ENCODE data around the gene GGCT. TPM values are rescaled to one million over a fixed set of nuclear protein-coding genes. Genes with fewer than 3 reads are reported as not detected.

The GGCT gene
- polyA plus RNA-seq, 1 donor (not counting 4 experiments of a cell fraction or from before 2014, with no cell fraction given): 59.8 TPM

DNA sequence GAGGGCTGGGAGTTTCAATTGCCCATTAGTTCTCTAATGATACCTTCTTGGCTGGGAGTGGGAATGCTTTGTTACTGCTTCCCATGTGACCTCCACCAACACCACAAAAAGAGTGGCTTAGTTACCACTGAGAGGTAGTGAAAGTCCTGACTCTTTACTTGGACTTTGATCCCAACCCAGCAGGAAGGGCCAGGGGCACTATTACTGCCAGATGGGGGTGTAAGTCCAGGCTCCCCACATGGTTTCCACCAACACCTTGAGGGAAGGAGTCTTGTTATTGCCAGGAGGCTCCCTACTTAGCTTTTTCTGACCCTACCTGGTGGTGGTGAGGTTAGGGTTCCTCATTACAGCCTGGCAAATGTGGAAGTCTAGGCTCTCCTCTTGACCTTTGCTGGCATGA is 11.4 kb downstream of the GGCT start:
- Histone ChIP-seq H3K27ac (ENCODE audit: control insufficient read depth, insufficient read depth, low read length) (no peak overlapping the region), H3K79me2 (ENCODE audit: control insufficient read depth, insufficient read depth, low read length) (no peaks in the 10 kb centered on the region), H3K4me1 (ENCODE audit: control insufficient read depth, extremely low read depth, insufficient read depth, low read length) (no peaks in the 10 kb centered on the region), H3K36me3 (ENCODE audit: control insufficient read depth in 2 of 2, extremely low read depth in 1 of 2, insufficient read depth in 2 of 2, low read length in 2 of 2) (peaks cover 2 to 5% of the 10 kb centered on the region in 2 experiments), H3K9me1 (ENCODE audit: control insufficient read depth, extremely low read depth, insufficient read depth, low read length) (no peaks in the 10 kb centered on the region), H4K20me1 (ENCODE audit: control insufficient read depth, extremely low read depth, insufficient read depth, low read length) (no peaks in the 10 kb centered on the region), H3K9me3 (ENCODE audit: control insufficient read depth, low read depth, low read length) (no peaks in the 10 kb centered on the region), H3K4me3 (ENCODE audit: control insufficient read depth in 2 of 3, extremely low read depth in 1 of 3, insufficient read depth in 2 of 3, low read depth in 1 of 3, low read length in 3 of 3) (no peak overlapping the region), H3K9ac (ENCODE audit: control insufficient read depth, extremely low read depth, insufficient read depth, low read length) (no peak overlapping the region), H3K27me3 (ENCODE audit: control insufficient read depth, extremely low read depth, insufficient read depth, low read length) (no peaks in the 10 kb centered on the region), H2AFZ (ENCODE audit: control insufficient read depth, low read length) (no peak overlapping the region), H3K4me2 (ENCODE audit: control insufficient read depth, extremely low read depth, insufficient read depth, low read depth, low read length) (no peak overlapping the region)
- TF ChIP-seq, protein P1, sequence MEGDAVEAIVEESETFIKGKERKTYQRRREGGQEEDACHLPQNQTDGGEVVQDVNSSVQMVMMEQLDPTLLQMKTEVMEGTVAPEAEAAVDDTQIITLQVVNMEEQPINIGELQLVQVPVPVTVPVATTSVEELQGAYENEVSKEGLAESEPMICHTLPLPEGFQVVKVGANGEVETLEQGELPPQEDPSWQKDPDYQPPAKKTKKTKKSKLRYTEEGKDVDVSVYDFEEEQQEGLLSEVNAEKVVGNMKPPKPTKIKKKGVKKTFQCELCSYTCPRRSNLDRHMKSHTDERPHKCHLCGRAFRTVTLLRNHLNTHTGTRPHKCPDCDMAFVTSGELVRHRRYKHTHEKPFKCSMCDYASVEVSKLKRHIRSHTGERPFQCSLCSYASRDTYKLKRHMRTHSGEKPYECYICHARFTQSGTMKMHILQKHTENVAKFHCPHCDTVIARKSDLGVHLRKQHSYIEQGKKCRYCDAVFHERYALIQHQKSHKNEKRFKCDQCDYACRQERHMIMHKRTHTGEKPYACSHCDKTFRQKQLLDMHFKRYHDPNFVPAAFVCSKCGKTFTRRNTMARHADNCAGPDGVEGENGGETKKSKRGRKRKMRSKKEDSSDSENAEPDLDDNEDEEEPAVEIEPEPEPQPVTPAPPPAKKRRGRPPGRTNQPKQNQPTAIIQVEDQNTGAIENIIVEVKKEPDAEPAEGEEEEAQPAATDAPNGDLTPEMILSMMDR (optimal IDR thresholded peaks at IDR 0.05 in 1 of 3, IDR thresholded peaks at IDR 0.05 in 1 of 3, conservative IDR thresholded peaks at IDR 0.05 in 1 of 3; ENCODE audit: extremely low read depth in 1 of 3, insufficient read depth in 2 of 3, low read length in 3 of 3): no peak
- TF ChIP-seq EZH2 (IDR thresholded peaks at IDR 0.05; ENCODE audit: low read length): no peak
- FAIRE-seq (no peak), DNase-seq (ENCODE audit: low read depth, low spot score) (no peak)
- dilution Hi-C loops (cut with MboI; ENCODE audit: extremely low pct_ligation_motif_present, low sequenced_read_pairs): no loop called here

DNA sequence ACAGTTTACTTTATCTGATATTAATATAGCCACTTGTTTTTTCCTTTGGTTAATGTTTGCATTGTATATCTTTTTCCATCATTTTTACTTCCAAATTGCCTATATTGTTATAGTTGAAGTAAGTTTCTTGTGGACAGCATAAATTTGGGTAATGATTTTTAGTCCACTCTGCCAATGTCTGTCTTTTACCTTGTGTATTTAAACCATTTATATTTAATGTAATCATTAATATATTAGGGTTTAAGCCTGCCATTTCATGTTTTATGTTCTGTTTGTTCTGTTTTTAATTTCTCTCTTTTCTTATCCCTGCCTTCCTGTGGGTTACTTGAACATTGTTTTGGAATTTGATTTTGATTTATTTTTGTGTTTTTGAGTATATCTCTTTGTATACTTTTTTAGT is 13.2 kb downstream of the GGCT start:
- Histone ChIP-seq H3K4me1 (ENCODE audit: control insufficient read depth, extremely low read depth, insufficient read depth, low read length) (no peaks in the 10 kb centered on the region), H3K9me3 (ENCODE audit: control insufficient read depth, low read depth, low read length) (no peaks in the 10 kb centered on the region), H3K4me2 (ENCODE audit: control insufficient read depth, extremely low read depth, insufficient read depth, low read depth, low read length) (no peak overlapping the region), H3K79me2 (ENCODE audit: control insufficient read depth, insufficient read depth, low read length) (no peaks in the 10 kb centered on the region), H3K4me3 (ENCODE audit: control insufficient read depth in 2 of 3, extremely low read depth in 1 of 3, insufficient read depth in 2 of 3, low read depth in 1 of 3, low read length in 3 of 3) (no peak overlapping the region), H2AFZ (ENCODE audit: control insufficient read depth, low read length) (no peak overlapping the region), H3K27ac (ENCODE audit: control insufficient read depth, insufficient read depth, low read length) (no peak overlapping the region), H3K36me3 (ENCODE audit: control insufficient read depth in 2 of 2, extremely low read depth in 1 of 2, insufficient read depth in 2 of 2, low read length in 2 of 2) (peaks cover 0 to 2% of the 10 kb centered on the region in 2 experiments), H3K27me3 (ENCODE audit: control insufficient read depth, extremely low read depth, insufficient read depth, low read length) (no peaks in the 10 kb centered on the region), H3K9me1 (ENCODE audit: control insufficient read depth, extremely low read depth, insufficient read depth, low read length) (no peaks in the 10 kb centered on the region), H4K20me1 (ENCODE audit: control insufficient read depth, extremely low read depth, insufficient read depth, low read length) (no peaks in the 10 kb centered on the region), H3K9ac (ENCODE audit: control insufficient read depth, extremely low read depth, insufficient read depth, low read length) (no peak overlapping the region)
- dilution Hi-C loops (cut with MboI; ENCODE audit: extremely low pct_ligation_motif_present, low sequenced_read_pairs): no loop called here
- FAIRE-seq (no peak), DNase-seq (ENCODE audit: low read depth, low spot score) (no peak)
- no peak for TF ChIP-seq EZH2 (IDR thresholded peaks at IDR 0.05; ENCODE audit: low read length)
- TF ChIP-seq, protein P1 (optimal IDR thresholded peaks at IDR 0.05 in 1 of 3, IDR thresholded peaks at IDR 0.05 in 1 of 3, conservative IDR thresholded peaks at IDR 0.05 in 1 of 3; ENCODE audit: extremely low read depth in 1 of 3, insufficient read depth in 2 of 3, low read length in 3 of 3): no peak
